ENCODE data around the gene MAGI2. TPM values are rescaled to one million over a fixed set of nuclear protein-coding genes. Genes with fewer than 3 reads are reported as not detected.

MAGI2 gene
- total and polyA plus RNA-seq, 2 donors (not counting 3 experiments of a cell fraction or from before 2014, with no cell fraction given) = 0.28 to 6.0 TPM

DNA sequence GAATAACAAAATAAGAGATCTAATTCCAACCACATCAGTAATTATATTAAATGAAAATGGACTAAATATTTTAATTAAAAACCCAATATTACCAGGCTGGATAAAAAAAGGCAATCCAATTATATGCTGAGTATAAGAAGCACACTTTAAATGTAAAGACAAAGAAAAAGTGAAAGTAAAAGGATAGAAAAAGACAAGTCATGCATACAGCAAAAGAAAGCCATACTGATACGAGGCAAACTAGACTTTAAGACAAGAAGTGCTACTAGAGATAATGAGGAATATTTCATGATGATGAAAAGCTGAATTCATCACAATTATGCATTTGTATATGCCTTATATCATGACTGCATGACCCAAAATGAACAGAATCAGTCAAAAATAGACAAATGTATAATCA is 1026.3 kb downstream of the MAGI2 start:
- no peaks in the 10 kb centered on the region for H4K20me1 ChIP-seq (replicated peaks; ENCODE audit: control insufficient read depth, extremely low read depth, insufficient read depth, low read length)
- DNase-seq (ENCODE audit: low read depth, low spot score) (no peak), FAIRE-seq (no peak)
- H3K9ac ChIP-seq (replicated peaks; ENCODE audit: extremely low read depth, insufficient read depth, low read length) = no peak overlapping the region
- H3K36me3 ChIP-seq (ENCODE audit: control insufficient read depth in 2 of 2, extremely low read depth in 1 of 2, insufficient read depth in 2 of 2, low read length in 2 of 2) = no peaks in the 10 kb centered on the region
- ChIA-PET CTCF (interaction anchor here (1.2 kb wide), 1 partner anchor 37 kb away, joined by 3 read pairs; no protein-coding TSS in a partner anchor), POLR2A (no interaction called here)
- no peaks in the 10 kb centered on the region for H3K27me3 ChIP-seq (ENCODE audit: control insufficient read depth in 2 of 2, insufficient read depth in 2 of 2, low read length in 2 of 2)
- TF ChIP-seq POLR2AphosphoS5 (IDR thresholded peaks at IDR 0.05; ENCODE audit: insufficient read depth, low read depth, low read length) = no peak
- TF ChIP-seq MYC (IDR thresholded peaks at IDR 0.05; ENCODE audit: low read depth, low read length) = no peak
- TF ChIP-seq GATA2 (IDR thresholded peaks at IDR 0.05; ENCODE audit: insufficient read depth, insufficient read length, low read depth, low read length) = no peak
- TF ChIP-seq, protein P1, sequence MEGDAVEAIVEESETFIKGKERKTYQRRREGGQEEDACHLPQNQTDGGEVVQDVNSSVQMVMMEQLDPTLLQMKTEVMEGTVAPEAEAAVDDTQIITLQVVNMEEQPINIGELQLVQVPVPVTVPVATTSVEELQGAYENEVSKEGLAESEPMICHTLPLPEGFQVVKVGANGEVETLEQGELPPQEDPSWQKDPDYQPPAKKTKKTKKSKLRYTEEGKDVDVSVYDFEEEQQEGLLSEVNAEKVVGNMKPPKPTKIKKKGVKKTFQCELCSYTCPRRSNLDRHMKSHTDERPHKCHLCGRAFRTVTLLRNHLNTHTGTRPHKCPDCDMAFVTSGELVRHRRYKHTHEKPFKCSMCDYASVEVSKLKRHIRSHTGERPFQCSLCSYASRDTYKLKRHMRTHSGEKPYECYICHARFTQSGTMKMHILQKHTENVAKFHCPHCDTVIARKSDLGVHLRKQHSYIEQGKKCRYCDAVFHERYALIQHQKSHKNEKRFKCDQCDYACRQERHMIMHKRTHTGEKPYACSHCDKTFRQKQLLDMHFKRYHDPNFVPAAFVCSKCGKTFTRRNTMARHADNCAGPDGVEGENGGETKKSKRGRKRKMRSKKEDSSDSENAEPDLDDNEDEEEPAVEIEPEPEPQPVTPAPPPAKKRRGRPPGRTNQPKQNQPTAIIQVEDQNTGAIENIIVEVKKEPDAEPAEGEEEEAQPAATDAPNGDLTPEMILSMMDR (IDR thresholded peaks at IDR 0.05; ENCODE audit: extremely low read depth in 1 of 2, insufficient read depth in 1 of 2, low read depth in 1 of 2, low read length in 2 of 2) = no peak
- no peak for TF ChIP-seq JUN (IDR thresholded peaks at IDR 0.05; ENCODE audit: borderline replicate concordance, insufficient read depth, insufficient read length, low read depth)
- TF ChIP-seq EZH2 (IDR thresholded peaks at IDR 0.05; ENCODE audit: borderline replicate concordance, low read depth, low read length, severe bottlenecking) = no peak
- TF ChIP-seq MAX (IDR thresholded peaks at IDR 0.05; ENCODE audit: insufficient read depth, insufficient read length) = no peak
- TF ChIP-seq FOS (IDR thresholded peaks at IDR 0.05; ENCODE audit: borderline replicate concordance, insufficient read depth, low read length) = no peak
- no peak for TF ChIP-seq POLR2A (IDR thresholded peaks at IDR 0.05; ENCODE audit: low read depth, low read length)
- H3K9me1 ChIP-seq (replicated peaks; ENCODE audit: control insufficient read depth, extremely low read depth, insufficient read depth, low read length) = no peaks in the 10 kb centered on the region
- no TSS peak for BruUV-seq (replicated peaks)
- dilution Hi-C loops (cut with MboI; ENCODE audit: extremely low pct_ligation_motif_present, low sequenced_read_pairs) = no loop called here
- no peaks in the 10 kb centered on the region for H3K79me2 ChIP-seq (ENCODE audit: control insufficient read depth, insufficient read depth, low read length)
- intact Hi-C loops (cut with micrococcal nuclease) = no loop called here
- H3K9me3 ChIP-seq (replicated peaks; ENCODE audit: control insufficient read depth, insufficient read depth, low read length) = no peaks in the 10 kb centered on the region
- no peak overlapping the region for H3K4me2 ChIP-seq (ENCODE audit: insufficient read depth, low read length)
- no peak overlapping the region for H3K27ac ChIP-seq (ENCODE audit: insufficient read depth, low read depth, low read length)
- no peaks in the 10 kb centered on the region for H3K4me1 ChIP-seq (ENCODE audit: control insufficient read depth, extremely low read depth, insufficient read depth, low read length)
- H2AFZ ChIP-seq (ENCODE audit: low read depth, low read length) = no peak overlapping the region
- H3K4me3 ChIP-seq (replicated peaks in 1 of 3; ENCODE audit: insufficient read depth in 1 of 3, low read depth in 1 of 3, low read length in 3 of 3) = no peak overlapping the region
